Measurements from ENCODE around the gene WASF2.

WASF2 gene

DNA sequence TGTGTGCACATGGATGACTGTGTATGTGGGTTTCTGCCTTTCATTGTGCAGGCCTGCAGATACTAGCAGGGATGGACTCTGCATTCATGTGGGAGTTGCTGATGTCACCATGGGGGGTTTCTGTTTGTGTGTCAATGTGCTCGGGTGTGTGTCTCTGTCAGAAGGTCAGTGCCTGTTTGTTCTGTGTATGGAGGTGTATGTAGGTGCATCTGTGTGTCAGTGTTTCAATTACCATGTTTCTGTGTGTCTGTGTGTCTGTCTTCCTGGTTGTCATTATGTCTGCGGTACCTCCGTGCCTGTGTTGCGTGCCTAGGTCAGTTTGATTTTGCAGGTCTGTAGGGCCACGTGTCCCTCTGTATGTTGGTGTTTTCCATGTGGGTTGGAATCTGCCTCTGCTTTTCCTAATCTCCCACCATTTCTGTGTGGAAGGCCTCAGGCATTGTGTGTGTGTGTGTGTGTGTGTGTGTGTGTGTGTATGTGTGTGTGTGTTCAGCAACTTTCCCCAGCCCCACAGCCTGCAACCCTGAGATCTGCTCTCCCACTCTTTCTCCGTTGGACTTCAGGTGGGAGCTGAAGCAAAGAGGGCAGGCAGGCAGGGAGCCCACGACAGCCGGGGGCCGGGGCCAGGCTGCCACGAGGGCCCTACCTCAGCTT is 36.7 kb upstream of the WASF2 start:
- no peak for TF ChIP-seq GATA2 (IDR thresholded peaks at IDR 0.05; ENCODE audit: low read depth, low read length)
- TF ChIP-seq GATA3 (IDR thresholded peaks at IDR 0.05; ENCODE audit: low read depth, low read length): no peak

DNA sequence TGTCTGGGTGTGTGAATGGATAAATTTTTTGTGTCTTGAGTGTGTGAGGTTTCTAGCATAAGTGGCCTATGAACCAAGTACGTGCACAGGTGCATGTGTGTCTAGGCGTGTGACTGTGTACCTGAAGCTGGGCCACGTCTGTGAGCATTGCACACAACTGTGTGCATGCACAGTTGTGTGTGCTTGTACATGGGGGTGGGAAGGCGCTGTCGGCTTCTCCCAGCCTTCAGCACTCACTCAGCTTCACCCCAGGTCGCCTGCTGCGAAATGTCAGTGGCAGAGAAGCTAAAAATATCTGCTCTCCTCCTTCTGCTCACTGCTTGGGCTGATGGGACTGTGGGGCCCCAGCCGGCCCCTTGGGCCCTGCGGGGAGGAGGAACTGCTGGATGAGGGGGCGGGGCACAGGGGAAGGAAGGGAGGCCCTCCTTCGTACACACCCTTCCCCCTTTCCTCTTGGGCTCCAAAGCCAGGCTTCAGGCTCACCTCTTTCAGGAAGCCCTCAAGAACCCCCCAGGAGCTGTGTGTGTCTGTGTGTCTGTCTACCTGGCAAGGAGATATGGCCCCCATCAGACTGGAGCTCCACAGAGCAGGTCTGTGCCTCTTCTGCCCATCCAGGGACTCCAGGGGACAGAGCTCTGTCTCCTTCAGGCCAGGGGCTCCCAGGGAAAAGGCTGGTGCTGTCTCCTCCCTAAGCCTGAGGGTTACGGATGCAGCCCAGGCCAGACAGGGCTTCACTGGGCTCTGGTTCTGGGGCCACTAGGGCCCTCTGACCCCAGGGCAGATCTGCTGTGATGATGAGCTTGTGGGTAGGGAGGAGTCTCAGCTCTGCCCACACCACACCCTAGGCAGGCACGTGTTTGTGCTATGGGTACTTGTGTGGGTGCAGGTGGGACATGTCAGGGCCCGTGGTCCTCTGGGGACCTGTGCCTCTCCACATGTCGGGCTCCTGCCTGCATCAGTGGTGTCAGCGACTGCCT is 35.6 kb upstream of the WASF2 start:
- no peak for TF ChIP-seq GATA2 (IDR thresholded peaks at IDR 0.05; ENCODE audit: low read depth, low read length)
- TF ChIP-seq GATA3 (IDR thresholded peaks at IDR 0.05; ENCODE audit: low read depth, low read length): no peak

DNA sequence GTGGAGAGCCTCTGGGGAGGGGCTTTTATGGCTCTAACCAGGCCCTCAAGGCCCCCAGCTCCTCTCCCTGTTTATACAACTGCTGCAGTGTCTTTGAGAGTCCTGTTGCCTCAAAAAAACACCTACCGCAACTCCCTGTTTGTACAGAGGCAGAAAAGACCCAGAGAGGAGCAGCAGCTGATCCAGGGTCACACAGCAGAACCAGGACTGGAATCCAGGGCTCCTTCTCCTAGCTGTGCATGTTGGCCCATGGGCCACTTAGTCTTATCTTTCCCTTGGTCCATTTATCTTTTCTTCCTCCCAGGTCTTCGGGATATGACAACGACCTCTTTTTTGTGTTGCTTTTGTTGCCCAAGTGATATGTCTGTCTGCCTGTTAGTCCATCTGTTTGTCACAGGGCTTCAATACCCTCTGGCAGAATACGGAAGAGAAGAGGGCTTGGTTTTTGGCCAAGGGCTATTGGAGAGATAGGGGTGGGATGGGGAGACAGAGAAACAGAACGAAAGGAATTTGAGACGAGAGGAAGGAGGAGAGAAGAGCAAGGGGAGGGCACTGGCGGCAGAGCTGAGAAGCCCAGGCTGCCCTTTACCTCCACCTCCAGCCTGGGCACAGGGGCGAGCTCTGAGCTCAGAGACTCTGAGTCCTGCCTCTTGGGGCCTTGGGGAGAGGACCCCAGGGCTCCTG is 33.5 kb upstream of the WASF2 start:
- TF ChIP-seq GATA2 (IDR thresholded peaks at IDR 0.05; ENCODE audit: low read depth, low read length): no peak
- TF ChIP-seq GATA3 (IDR thresholded peaks at IDR 0.05; ENCODE audit: low read depth, low read length): no peak

DNA sequence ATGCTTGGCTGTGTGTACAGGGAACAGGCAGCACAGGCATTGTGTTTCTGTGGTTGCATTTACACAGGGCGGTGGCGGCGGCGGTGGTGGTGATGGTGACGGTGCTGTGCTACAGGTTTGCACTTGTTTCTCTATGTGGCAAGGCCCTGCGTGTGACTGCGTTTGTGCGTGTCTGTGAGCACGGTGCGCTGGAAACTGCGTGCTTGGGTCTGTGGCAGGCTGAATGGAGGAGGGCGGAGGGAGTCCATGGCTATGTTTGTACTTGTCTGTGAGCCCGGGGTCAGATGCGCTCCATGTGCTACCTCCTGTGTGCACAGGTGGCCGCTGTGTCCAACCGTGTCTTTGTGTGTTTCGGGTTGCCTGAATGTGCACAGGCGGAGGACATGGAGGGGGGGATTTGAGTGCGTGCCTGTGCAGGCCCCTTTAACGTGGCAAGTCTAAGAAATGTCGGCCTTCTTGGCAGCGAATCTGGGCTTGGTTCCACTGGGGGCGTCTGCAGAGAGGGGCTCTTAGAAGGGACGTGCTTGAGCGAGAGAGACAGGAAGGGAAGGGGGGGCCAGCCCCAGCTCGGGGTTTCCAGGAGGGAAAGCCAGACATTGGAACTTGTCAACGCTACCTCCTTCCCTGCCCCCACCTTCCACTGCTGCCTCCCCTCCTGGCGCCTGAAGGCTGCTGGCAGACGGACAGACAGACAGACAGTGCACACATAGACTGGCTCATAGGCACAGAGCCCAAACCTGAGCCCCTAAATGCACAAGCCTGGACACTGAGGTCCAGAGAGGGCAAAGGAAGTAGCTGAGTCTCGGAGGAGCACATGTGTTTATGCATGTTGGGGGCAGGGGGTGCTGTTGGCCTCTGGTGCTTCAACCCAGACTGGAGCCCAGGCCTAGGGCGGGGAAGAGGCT is 32.7 kb upstream of the WASF2 start:
- TF ChIP-seq GATA3 (IDR thresholded peaks at IDR 0.05; ENCODE audit: low read depth, low read length) (no peak), GATA2 (IDR thresholded peaks at IDR 0.05; ENCODE audit: low read depth, low read length) (no peak)

DNA sequence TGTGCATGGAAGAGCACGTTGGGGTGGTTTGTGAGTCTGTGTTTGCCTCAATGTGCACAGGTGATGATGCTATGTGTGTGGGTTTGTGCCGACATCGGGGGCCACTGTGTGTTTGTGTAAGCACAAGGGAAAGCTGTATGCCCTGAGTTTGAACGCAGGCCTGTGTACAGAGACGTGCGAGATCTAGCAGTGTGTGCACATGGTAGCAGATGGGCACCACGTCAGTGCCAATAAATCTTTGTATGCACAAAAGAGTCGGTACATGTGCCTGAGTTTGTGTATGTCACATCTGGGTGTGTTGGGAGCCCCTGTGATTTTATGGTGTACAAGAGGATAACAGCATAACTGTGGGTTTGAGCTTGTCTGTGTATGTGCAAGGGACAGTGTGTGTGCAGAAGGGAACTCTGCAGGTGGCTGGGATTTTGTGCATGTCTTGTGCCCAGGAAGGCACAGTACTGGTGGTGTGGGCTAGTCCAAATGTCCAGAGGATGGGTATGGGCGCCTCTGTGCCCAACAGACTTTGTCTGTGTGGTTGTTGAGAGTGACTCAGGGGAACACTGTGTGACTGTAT is 32.0 kb upstream of the WASF2 start:
- TF ChIP-seq GATA3 (IDR thresholded peaks at IDR 0.05; ENCODE audit: low read depth, low read length) (no peak), GATA2 (IDR thresholded peaks at IDR 0.05; ENCODE audit: low read depth, low read length) (no peak)

DNA sequence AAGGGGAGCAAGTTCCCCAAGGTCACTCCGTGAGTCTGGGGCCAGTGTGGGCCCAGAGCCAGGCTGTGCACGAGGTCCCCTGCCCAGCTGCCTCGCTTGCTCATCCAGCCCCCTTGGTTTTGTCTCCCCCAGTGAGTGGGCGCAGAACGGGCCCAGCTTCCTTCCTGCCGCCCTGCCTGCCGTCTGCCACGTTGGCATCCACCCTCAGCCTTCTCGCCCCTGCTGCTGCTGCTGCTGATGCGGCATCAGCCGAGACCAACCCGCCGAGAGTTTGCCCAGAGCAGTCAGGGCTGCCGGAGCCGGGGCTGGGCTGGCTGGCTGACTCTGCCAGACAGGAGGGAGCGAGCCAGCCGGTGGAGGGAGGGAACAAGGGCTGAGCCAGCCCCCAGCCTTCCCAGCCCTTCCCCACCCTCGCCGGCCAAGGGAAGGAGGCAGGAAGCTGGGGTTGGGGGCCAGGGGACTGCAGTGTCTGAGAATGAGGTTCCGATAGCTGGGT is 31.4 kb upstream of the WASF2 start:
- TF ChIP-seq GATA3 (IDR thresholded peaks at IDR 0.05; ENCODE audit: low read depth, low read length): no peak
- TF ChIP-seq GATA2 (IDR thresholded peaks at IDR 0.05; ENCODE audit: low read depth, low read length): no peak

DNA sequence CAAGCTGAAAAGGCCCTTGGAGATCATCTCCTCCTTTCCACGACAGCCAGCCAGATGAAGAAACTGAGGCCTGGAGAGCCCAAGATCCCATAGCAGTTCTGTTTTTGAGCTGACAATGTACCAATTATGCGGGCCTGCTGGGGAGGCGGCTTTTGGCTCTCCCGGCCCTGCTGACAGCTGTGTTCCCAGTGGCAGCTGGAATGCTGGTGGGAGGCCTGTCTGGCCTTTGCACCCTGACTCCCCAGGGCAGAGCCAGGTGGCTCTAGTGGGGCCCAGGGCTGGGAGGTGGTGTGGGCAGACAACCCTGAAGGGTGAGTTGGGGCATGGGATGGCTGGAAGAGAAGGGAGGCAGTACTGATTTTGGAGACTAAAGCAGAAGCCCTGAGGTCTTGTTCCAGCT is 30.7 kb upstream of the WASF2 start:
- no peak for TF ChIP-seq GATA3 (IDR thresholded peaks at IDR 0.05; ENCODE audit: low read depth, low read length)
- no peak for TF ChIP-seq GATA2 (IDR thresholded peaks at IDR 0.05; ENCODE audit: low read depth, low read length)

DNA sequence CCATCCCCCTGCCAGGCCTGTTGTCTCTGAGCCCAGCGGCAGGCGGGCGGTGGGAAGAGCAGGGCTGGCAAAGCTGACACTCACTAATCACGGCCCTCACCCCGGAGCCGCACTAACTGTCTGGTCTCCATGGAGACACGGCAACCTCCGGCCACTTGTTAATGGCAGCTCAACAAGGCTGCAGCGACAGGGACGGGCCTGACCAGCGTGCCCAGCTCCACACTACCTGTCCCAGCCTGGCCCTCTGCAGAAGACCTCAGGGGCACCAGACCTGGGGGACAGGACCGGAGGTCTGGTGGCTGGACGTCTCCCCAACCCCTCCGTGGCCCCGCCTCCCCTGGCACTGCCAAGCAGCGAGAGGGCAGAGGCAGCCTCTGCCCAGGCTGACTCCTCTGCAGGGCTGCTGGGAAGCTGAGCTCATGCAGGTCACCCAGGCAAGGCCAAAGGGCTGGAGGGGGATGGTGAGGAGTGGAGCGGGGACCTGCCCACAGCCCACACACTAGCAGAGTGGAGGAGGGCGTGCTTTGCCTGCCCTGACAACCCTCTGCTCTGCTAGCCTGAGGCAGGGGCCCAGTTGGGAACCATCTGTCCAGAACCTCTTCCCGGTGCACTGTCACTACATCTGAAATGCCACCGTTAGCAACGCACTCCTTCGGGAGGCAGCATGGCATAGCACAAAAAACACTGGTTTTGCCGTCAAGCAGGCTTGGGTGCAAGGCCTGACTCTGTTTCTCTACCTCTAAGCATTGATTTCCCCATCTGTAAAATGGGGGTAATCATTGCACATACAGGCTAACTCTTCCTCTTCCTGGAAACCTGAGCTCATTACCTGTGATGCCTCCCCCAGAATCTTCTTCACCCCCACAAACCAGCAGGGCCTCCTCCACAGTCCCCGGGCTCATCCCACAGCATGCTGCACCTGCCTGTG is 29.6 kb upstream of the WASF2 start:
- TF ChIP-seq GATA3 (IDR thresholded peaks at IDR 0.05; ENCODE audit: low read depth, low read length) (no peak), GATA2 (IDR thresholded peaks at IDR 0.05; ENCODE audit: low read depth, low read length) (no peak)

DNA sequence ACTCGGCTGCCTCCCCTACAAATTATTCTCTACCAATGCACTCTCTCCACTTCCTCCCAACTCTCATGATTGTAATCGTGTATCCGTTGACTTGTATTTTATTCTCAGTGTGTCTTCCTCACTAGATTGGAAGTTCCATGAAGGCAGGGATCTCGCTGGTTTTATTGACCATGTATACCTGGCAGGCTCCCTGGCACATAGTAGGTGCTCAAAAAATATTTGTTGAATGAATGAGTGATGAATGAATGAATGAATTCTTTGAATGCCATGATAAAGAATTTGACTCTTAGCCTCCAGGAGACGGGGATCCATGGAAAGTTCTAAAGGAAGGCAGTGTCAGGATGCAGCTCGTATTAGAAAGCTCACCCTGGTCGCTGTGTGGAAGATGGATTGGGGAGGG is 28.8 kb upstream of the WASF2 start:
- TF ChIP-seq GATA3 (IDR thresholded peaks at IDR 0.05; ENCODE audit: low read depth, low read length) (no peak), GATA2 (IDR thresholded peaks at IDR 0.05; ENCODE audit: low read depth, low read length) (no peak)

DNA sequence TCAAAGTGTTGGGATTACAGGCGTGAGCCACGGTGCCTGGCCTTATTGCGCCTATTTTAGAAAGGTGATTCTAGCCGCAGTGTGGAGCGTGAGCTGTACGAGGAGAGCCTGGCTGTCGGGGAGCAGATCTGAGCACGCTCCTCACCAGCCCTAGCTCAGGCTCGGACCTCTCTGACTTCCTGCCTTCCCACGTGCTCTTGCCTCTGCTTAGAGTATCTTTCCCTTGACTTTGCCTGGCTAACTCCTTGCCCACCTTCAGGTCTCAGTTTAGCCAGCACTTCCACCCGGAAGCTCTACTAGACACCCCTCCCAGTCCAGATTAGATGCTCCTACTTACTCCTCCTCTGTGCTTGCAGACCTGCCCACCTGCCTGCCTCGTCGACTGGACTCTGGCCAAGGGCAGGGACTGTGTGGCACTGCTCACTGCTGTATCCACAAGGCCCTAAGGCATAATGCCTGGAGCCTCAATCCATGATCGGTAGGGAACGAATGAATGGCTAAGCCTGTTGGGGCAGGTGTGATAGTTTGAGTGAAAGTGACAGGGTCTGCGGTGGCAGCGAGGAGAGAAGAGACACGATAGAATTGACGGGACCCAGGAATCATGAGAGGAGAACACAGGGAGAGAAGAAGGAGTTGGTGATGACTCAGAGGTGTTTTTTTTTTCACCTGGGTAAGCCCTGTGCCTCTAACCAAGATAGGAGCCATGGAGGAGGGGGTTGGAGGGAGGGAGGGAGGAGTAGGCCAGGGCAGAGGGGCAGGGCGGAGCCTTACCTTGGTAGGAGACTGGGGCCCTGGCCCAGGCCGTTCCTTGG is 28.1 kb upstream of the WASF2 start:
- no peak for TF ChIP-seq GATA2 (IDR thresholded peaks at IDR 0.05; ENCODE audit: low read depth, low read length)
- TF ChIP-seq GATA3 (IDR thresholded peaks at IDR 0.05; ENCODE audit: low read depth, low read length): no peak

DNA sequence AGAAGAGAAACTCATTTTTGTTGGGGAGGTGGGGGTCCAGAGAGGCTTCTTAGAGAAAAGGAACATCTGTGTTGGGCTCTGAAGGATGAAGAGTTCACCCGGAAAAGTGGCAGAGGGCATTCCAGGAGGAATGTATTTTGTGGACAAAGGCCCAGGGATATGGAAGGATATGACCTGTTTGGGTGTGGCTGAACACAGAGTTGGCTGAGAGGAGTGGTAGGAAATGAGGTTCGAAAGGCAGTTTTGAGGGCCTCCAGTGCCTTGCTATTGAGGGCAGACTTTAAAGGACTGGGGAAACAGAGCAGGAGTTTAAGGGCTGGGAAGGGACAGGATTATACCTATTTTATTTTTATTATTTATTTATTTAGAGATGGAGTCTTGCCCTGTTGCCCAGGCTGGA is 27.3 kb upstream of the WASF2 start:
- TF ChIP-seq GATA3 (IDR thresholded peaks at IDR 0.05; ENCODE audit: low read depth, low read length) (no peak), GATA2 (IDR thresholded peaks at IDR 0.05; ENCODE audit: low read depth, low read length) (no peak)
